GM21423 (cell line): Measurements from ENCODE around the gene NRXN3.
"Not testable (repeated sequence)": the region's sequence is repeated elsewhere in the genome, so short reads cannot be mapped to it uniquely, and the experiment has no call there.

Experiments used
- ATAC-seq: cut with Tn5 transposase; IDR thresholded peaks from one replicate; pipeline ENCODE4 v1.9.1; 2021; ENCODE audit warnings: mild to moderate bottlenecking, moderate library complexity; ENCODE audit not compliant: unreplicated experiment

Gene NRXN3

DNA sequence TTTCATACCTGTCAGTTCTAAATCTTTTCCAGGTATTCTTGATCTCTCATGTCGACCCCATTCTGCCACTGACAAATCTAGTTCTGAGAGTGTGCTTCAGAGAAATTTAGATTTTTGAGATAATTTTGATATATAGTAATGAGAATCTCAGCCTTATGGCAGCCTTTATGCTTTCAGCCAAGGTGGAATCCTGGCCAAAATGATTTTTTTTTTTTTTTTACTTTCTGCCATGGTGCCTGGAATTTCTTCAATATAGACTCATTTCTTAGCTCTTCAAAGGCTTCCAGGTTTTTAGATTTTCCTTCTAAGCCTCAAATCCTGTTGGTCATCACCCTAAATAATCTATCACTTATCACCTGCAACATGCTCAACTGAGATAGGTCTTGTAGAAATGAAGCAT lies 926.6 kb downstream of the NRXN3 start:
- ATAC-seq, result no peak

DNA sequence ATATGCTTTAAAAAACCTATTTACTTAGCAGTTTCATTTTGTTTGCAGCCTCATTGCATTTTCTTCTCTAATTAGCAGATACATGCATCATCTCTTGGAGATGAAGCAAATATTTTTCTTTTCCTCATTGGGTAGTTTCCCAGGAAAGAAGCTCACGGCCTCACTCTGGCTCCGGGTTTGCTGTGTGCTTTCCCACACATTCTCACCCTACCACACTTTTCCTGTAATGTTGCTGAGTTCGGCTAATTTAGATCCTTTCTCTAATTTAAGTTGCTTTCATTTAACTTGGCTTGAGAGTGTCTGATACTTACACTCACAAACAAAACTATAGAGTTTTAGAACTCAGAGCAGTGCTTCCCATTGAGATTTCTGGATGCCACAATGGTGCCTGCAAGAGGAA lies 928.2 kb downstream of the NRXN3 start:
- ATAC-seq, result no peak

DNA sequence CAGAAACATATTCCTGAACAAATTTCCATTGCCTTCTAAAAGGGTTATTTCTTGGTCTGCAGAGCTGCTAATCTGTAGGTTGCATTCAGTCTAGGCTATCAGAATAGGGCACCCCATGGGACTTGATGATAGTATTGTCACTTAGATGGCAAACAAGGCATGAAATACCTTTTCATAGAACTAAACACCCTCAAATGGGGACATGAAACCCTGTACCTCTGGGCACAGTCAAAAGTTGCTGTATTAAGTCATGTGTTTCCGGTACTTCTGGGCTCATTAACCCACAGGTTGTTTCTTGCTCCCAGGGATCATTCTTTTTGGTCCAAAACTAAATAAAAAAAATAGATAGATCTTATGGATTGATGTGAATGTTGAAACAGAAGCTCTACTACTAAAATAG lies 930.4 kb downstream of the NRXN3 start:
- ATAC-seq, result no peak

DNA sequence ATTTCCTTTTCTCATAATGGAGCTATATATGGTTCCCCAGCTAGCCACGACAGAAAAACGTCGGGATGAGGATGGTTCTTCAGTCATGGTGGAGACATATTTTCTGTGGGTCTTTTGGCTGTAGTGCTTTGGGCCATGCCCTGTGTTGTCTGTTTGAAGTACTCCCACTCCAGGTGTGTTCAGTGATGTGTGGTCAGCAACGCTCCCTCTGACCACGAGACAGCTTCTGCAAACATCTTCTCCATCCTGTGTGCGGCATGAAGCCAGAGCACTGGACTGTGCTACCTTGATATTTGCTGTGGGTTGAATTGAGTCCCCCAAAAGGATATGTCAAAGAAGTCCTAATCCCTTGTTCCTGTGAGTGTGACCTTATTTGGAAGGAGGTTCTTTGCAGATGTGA lies 931.2 kb downstream of the NRXN3 start:
- ATAC-seq, result no peak

DNA sequence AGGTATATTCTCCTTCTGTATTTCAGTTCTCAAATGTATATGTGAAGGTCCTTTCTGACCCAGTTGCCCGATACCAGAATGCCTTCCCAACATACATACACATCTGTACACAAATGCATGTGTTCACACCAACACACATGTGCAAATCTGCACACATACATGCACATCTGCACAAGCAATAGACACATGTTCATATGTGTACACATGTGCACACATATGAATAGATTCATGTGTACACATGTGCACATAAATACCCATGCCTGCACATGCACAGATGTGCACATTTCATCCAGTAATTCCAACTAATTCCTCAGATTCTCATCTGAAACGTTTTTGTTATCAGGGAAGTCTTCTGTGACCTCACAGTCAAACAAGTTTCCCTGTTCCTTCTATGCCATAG lies 933.6 kb downstream of the NRXN3 start:
- ATAC-seq, result no peak

DNA sequence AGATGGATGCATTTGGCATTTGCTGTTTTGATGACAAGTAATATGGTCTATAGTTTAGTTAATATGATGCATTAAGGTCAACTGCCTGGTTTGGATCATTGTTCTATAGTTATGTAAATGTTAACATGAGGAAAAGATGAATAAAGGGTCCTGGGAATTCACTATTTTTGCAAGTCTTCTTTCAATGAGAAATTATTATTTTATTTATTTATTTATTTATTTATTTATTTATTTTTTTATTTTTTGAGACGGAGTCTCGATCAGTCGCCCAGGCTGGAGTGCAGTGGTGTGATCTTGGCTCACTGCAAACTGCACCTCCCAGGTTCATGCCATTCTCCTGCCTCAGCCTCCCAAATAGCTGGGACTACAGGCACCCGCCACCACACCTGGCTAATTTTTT lies 940.4 kb downstream of the NRXN3 start:
- not testable (repeated sequence) for ATAC-seq

DNA sequence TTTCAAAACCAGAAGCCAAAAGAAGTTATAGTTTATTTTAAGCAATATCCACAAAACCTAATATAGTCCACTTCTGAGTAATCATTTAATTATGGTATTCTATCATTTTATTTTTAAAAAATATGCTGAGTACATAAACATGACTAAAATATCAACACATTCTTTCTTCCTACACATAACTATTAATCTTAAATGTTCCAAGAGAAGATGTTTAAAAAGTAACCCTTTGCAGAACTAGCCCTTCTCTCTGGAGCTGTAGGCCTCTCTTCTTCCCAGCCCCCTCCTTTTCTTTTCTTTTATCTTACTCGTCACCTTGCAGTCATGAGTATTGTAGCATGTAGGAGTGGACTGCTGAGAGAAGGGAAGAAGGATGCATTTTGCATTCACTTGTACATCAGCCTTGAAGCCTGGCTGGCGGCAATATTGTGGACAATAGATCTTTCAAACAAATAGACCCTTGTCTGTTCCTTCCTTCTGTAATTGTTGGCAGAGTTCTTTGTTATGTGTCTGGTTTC lies 941.9 kb downstream of the NRXN3 start:
- ATAC-seq, result no peak

DNA sequence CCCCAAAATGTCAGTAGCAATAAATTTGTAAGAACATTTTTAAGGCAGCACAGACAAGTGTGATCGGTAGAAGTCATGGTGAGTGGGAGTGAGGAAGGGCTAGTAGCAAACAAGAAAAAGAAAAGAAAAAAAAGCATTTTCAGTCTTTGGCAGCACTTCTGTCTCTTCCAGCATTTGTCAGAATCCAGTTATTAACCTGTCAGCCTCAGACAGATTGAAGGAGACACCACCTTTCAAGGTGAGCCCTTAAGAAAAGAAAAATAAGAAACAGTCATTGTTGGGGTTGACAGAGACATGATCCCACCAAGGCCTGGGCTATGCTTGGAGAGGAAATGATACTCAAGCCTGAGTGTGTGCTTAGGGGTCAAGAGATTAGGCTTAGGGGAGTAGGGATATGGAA lies 947.4 kb downstream of the NRXN3 start:
- ATAC-seq, result no peak

DNA sequence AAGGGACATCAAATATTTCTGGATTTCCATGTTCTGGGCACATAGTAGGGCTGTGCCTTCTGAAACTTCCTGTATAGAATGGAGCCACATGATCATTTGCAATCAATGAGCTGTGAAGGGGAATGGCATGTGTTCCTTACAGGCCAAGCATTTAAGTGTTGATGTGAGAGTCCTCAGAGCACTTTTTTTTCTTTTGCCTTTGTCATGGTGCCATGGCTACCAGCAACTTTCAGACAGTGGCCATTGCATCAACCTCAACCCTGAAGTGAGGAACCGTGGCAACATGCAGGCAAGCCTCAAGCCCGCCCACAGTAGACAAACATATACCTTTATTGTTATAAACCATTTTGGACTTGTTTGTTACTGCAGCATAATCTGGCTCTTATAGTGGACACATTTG lies 948.1 kb downstream of the NRXN3 start:
- no peak for ATAC-seq

DNA sequence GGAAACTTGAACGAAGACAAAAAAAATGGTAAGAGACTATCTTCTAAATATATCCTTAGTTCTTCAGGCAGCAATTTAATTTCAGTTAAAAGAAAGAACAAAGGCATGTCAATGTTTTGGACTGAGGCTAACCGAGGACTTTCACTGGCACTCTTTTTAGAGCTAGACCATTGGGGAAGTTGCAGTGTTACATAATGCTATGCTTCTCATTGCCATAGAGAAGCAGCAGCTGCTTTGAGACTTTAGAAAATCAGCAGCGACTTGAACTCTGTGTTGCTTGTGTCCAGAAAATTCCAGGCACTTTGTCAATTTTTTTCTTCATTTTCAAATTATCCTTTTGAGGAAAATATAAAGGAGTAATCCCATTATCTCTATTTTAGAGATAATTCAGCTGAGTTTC lies 964.2 kb downstream of the NRXN3 start:
- ATAC-seq, result no peak

DNA sequence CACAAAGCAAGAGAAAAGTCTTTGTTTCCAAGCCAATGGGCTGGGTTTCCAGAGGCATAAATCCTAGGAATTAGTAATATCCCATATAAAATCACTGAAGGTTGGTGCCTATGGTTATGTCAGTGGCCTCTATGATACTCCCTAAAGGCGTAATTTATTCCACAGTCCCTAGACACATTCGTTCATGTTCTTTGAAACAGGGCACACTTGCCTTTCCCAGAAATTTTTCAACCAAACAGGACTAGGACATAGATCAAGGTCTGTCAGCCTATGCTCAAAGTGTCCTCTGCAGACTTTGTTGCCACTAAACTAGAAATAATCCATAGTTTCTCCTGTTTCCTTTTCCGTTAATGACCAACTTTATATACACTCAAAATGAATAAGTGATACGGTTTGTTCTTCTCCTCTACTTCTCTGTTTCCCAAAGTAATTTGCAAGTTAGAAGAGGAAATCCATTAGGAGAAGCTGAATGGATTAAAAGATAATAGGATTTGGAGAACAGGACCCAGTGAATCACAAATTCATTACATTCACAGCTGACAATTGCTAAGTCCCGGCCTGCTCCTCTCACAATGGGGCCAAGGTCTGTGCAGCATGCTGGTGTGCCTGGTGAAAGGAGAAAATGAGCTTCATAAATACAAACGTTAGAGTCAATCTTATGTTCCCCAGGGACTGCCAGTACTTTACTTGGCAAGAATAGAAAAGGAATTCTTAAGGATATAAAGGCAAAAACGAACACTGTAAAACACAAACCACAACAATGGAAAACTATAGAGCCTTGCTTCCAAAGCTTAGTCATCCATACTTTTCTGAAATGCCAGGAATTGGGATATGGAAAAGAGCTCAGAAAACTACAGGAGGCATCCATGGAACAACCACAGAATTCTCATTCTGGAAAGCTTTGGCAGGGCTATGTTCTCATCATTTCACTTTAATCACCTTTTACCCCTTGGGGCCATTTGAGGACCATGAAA lies 966.2 kb downstream of the NRXN3 start:
- ATAC-seq, result no peak

DNA sequence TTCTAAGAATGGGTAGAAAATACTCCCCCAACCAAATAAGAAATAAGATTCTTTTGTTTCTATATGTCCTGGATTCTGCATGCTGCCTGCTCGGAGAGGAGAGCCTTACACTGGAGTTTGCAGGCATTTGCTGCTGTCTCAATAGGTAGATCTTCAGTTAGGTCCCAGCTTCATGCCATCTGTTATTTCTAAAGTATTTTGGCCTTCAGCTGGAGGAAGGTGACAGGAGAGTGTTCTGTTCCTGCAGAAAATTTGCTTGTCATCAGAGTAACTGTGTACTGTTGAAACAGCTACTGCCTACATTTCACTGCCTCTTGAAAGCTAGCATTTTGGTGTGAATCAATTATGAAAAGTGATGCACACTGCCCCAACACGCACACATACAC lies 966.9 kb downstream of the NRXN3 start:
- no peak for ATAC-seq

DNA sequence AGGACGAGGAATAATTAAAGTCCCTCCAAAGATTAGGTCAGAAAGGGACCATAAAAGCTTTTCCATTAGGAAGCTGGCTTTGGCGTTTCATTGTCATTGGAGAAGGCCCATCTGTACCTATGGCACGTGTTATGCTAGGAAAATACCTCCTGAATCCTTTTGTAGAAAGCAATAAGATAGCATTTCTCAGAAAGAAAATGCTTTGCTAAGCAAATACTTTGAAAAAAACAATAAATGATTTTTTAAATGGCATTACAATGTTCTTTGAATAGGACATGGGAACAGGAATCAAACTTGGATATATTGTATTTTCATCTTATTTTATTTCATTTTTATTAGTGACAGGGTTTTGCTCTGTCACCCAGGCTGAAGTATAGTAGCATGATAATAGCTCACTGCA lies 967.7 kb downstream of the NRXN3 start:
- ATAC-seq, result no peak

DNA sequence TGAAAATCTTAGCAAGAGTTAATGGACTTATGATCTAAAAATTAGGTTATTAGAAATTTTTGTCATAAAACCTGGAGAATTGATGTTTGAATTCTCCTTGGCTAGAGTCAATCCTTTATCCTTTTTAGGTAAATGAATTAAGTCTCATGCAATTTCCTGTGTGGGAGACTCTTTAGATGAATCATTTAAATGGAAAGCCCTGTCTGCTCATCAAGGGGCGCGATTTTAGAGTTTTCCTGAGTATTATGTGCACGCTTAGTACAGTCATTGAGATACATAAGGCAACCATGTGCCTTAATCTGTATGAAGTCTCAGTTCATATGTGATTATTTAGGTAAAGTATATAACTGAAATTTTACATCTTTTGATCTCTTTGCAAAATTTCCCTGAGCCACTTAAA lies 974.7 kb downstream of the NRXN3 start:
- ATAC-seq, result no peak

DNA sequence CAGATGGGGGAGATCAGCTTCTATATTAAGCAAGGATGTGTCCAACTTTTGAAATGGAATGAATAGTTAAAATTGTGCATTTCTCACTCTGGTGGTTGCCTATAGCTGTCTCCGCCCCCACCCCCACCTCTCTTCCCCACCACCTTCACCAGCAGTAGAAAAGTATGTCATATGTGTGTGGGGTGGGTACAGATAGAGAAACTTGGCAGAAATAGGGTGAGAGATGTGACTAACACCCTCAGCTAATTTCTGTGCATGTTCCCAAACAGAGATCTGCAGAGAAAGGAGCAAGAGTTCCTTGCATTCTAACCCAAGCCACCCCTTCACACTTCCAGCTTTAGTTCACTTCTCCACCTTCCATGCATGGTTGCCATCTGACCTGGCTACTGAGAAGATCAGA lies 980.1 kb downstream of the NRXN3 start:
- ATAC-seq, result no peak

DNA sequence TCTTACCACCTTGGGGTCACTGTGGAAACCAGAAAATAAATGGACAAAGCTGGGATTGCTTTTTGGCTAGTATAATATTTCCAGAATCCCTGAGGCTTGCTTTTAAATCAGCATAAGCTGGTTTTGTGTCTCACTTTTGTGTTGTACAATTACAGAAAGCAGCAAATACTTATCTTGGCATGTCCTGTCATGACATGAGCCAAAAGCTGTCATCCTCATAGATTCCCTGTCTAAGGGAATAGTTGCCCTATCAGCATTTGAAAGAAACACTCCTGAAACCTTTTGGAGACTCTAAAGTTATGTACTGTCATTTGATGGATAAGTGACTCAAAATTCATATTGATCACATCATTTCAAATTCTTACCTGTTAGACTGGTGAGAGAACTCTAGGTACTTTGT lies 987.2 kb downstream of the NRXN3 start:
- ATAC-seq, result no peak

DNA sequence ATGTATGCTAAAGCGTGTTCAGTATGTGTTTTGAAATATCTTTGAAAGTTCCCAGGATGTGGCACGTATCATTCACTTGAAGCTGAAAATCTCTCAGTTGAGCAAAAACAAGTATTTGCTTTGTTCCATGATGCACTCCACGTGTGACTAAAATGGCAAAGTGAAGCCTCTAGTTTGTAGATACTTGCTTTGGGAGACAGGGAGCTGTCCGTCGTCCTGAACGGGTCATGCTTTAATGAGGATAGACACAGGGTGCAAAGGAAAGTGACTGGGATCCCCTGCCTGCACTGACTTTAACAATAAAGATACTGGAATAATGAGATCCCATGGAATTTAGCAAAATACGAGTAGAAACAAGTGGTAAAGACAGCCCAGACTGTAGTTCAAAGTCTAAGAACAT lies 991.4 kb downstream of the NRXN3 start:
- ATAC-seq, result no peak

DNA sequence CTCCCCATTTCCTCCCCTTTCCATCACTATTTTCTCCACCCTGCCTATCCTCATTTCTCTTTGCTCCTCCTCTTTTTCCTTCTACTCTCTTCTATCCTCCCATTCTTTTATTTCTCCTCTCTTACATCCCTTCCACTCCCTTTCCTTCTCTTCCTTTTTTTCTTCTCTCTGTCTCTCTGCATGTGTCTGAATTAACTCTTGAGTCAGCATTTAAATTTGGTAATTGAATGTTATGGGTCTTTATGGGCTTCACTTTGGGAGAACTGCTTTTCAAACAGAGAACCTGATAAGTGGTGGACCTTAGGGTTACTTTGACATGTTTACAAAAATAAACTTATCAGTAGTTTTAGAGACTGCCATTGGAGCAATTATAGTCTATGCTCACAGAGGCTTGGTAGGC lies 992.7 kb downstream of the NRXN3 start:
- no peak for ATAC-seq

DNA sequence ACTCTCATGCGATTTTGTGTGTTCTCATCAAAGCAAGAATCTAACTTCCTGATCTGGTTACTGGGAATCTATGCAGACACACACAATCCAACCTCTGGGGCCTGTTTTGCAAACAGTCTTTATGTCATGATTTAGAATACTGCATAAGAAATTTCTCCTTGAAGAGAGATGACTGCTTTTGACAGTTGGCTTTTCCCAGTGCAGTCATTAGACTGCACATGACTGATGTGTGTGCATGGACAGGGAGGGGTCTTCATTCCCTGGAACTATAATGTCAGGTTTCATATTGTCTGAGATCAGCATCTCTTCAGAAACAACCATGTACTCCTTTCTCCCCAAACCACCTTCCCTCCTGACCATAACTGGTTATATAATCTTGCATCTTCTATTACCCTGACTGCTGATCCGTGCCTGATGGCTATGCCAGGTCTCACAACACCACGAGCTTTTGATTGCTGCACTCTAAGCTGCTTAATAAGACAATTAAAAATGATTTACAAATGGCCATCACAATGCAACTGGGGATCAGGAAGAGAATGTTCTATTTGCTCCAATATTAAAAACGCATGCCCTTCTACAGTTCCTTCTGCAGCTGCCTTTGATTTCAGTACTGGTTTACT lies 995.4 kb downstream of the NRXN3 start:
- no peak for ATAC-seq

DNA sequence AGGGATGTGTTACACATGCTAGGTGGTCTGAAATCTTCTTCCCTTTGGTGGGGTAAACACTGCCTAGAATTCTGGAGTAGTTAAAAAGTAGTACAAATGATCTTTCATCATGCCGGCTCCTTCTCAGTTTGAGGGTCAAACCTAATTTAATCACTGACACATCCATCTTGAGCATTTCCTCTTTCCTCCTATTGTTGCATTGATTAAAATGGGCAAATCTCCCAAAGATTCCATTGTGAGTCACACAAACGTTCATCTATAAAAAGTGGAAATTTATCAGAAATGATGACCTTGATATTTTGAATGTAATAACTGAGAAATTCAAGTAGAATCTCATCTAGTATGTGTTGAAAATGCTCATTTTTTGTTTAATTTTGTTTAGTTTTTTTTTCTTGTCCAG lies 996.0 kb downstream of the NRXN3 start:
- ATAC-seq, result no peak

DNA sequence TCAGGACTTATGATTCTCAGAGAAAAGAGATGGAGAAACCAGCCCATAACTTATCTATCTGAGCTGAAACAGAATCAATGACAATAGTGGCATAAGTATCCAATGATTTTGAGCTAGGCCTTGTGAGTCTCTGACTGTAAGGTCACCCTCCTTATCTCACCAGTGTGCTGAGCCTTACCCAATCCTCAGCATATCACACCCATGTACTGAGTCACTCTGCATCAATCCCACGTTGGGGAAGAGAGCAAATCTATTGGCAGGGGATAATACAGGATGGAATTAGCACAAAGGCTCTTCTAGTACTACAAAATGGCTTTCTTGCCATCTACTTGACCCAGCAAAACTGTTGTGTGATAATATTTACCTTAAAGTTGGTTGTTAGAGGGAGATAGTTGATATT lies 997.8 kb downstream of the NRXN3 start:
- no peak for ATAC-seq

DNA sequence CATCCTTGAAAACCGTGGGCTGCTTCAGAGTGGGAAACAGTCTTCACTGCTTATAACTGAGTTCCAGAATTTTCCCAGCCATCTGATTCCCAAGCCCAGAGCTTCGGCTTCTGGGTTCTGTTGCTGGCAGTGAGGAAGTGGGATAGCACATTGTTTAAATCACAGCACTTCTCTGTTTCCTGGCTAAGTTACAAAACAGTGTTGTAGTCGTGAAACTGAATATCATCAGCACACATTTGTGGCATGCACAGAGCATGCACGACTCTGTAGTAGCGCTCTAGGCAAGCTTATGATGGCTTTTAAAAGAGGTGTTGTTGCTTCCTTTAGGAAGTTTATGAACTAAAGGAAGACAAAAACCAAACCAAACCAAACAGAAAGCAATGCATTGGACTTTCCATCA lies 1005.5 kb downstream of the NRXN3 start:
- ATAC-seq, result no peak
